ENCODE data around the gene PCDH9. TPM values are rescaled to one million over a fixed set of nuclear protein-coding genes. Genes with fewer than 3 reads are reported as not detected.

PCDH9 gene
- total and polyA plus RNA-seq, 2 experiments from 2014 or later, result 0.56 to 0.76 TPM

DNA sequence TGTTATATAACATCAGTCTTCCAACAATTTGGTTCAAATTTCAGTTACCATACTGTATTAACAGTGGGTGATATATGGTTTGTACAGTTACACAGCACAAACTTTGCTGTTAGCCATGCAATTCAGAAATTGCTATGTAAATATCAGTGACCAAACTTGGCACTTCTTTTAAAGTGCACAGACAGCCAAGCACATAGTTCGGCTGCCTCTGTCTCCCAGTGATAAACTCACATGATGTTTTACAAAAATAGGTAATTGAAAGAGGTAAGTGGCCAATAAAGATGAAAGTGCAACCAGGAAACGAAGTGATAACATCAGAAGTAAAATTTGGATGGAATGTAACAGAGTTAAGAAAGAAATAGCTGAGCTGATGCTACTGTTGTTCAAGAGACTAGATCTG lies 143.9 kb downstream of the PCDH9 start:
- H3F3A ChIP-seq (ENCODE audit: insufficient read depth), result no peaks in the 10 kb centered on the region
- H3K27ac ChIP-seq, result no peak overlapping the region
- WGBS, 2 experiments (ENCODE audit: low coverage in 1 of 2, low lambda C conversion rate in 2 of 2, missing lambda C conversion rate in 2 of 2), result 11 to 12% methylated on average over 2 of the region's 2 CpGs
- H3K4me3 ChIP-seq, result no peak overlapping the region
- TF ChIP-seq EZH2phosphoT487 (IDR thresholded peaks at IDR 0.05; ENCODE audit: insufficient read depth, low read depth) (no peak), EZH2 (IDR thresholded peaks at IDR 0.05; ENCODE audit: insufficient read depth, poor library complexity, severe bottlenecking) (no peak)
- no peaks in the 10 kb centered on the region for H3K27me3 ChIP-seq (replicated peaks; ENCODE audit: insufficient read depth)
- H4K20me1 ChIP-seq (ENCODE audit: insufficient read depth), result no peaks in the 10 kb centered on the region
- H3K36me3 ChIP-seq (ENCODE audit: low read depth), result no peaks in the 10 kb centered on the region
- DNase-seq, result no peak
- no peaks in the 10 kb centered on the region for H3K79me2 ChIP-seq (ENCODE audit: insufficient read depth)
- in situ Hi-C loops (cut with MboI), result no loop called here
- H3K9ac ChIP-seq, result no peak overlapping the region
- H3K9me2 ChIP-seq (ENCODE audit: insufficient read depth), result no peaks in the 10 kb centered on the region
- H2AFZ ChIP-seq, result no peak overlapping the region
- H3K4me2 ChIP-seq (ENCODE audit: unreplicated experiment), result no peak overlapping the region
- H3K9me3 ChIP-seq (ENCODE audit: low read depth), result no peaks in the 10 kb centered on the region
- no peaks in the 10 kb centered on the region for H3K4me1 ChIP-seq (ENCODE audit: insufficient read depth)

DNA sequence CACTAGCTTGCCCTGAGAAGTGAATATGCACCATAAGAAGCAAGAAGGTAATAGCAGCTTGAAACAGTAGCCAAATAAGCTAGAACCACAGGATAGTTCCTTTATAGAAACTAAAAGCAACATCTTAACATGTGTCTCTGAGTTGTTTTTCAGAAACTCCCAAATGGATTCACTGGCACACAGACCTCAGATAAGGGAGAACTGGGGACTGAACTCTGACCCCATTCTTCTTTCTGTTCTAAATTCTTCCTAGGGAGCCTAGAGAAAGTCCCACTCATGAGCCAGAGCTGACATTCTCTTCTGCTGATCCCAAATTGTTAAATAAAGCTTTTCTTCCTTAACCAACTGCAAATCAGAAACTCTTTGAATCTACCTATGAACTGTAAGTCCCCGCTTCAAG lies 146.1 kb downstream of the PCDH9 start:
- no peaks in the 10 kb centered on the region for H3K27me3 ChIP-seq (replicated peaks; ENCODE audit: insufficient read depth)
- H3K79me2 ChIP-seq (ENCODE audit: insufficient read depth), result no peaks in the 10 kb centered on the region
- in situ Hi-C loops (cut with MboI), result no loop called here
- no peaks in the 10 kb centered on the region for H4K20me1 ChIP-seq (ENCODE audit: insufficient read depth)
- DNase-seq, result no peak
- H3K4me1 ChIP-seq (ENCODE audit: insufficient read depth), result no peaks in the 10 kb centered on the region
- no peaks in the 10 kb centered on the region for H3F3A ChIP-seq (ENCODE audit: insufficient read depth)
- no peaks in the 10 kb centered on the region for H3K9me3 ChIP-seq (ENCODE audit: low read depth)
- H3K9me2 ChIP-seq (ENCODE audit: insufficient read depth), result no peaks in the 10 kb centered on the region
- no peak overlapping the region for H3K4me2 ChIP-seq (ENCODE audit: unreplicated experiment)
- no peak overlapping the region for H3K27ac ChIP-seq
- H2AFZ ChIP-seq, result no peak overlapping the region
- WGBS, 2 experiments (ENCODE audit: low coverage in 1 of 2, low lambda C conversion rate in 2 of 2, missing lambda C conversion rate in 2 of 2), result 27 to 59% methylated on average over 1 of the region's 1 CpG
- H3K9ac ChIP-seq, result no peak overlapping the region
- no peaks in the 10 kb centered on the region for H3K36me3 ChIP-seq (ENCODE audit: low read depth)
- TF ChIP-seq EZH2 (IDR thresholded peaks at IDR 0.05; ENCODE audit: insufficient read depth, poor library complexity, severe bottlenecking) (no peak), EZH2phosphoT487 (IDR thresholded peaks at IDR 0.05; ENCODE audit: insufficient read depth, low read depth) (no peak)
- no peak overlapping the region for H3K4me3 ChIP-seq

DNA sequence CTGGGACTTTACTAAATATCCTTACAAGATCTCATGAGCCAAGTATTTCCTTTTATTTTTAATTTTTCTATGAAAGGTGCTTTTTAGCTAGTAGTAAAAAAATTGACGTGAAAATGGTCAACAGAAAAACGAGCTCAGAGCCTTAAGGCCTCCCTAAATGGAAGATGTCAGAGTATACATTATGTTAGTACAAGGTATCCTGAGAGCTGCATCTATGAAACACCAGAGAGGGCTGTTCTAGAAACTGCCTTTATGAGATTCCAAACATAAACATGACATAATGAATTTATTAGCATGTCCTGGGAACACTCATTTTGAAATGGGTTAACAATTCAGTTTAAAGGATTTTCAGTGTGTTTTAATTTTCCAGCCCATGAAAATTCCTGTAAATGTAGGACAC lies 146.6 kb downstream of the PCDH9 start:
- no peaks in the 10 kb centered on the region for H4K20me1 ChIP-seq (ENCODE audit: insufficient read depth)
- H3K9me2 ChIP-seq (ENCODE audit: insufficient read depth), result no peaks in the 10 kb centered on the region
- H3K4me1 ChIP-seq (ENCODE audit: insufficient read depth), result no peaks in the 10 kb centered on the region
- 4 to 7% methylated on average over 2 of the region's 2 CpGs for WGBS, 2 experiments (ENCODE audit: low coverage in 1 of 2, low lambda C conversion rate in 2 of 2, missing lambda C conversion rate in 2 of 2)
- in situ Hi-C loops (cut with MboI), result no loop called here
- TF ChIP-seq EZH2phosphoT487 (IDR thresholded peaks at IDR 0.05; ENCODE audit: insufficient read depth, low read depth) (no peak), EZH2 (IDR thresholded peaks at IDR 0.05; ENCODE audit: insufficient read depth, poor library complexity, severe bottlenecking) (no peak)
- no peaks in the 10 kb centered on the region for H3K9me3 ChIP-seq (ENCODE audit: low read depth)
- H3K4me2 ChIP-seq (ENCODE audit: unreplicated experiment), result no peak overlapping the region
- no peaks in the 10 kb centered on the region for H3F3A ChIP-seq (ENCODE audit: insufficient read depth)
- H3K27me3 ChIP-seq (replicated peaks; ENCODE audit: insufficient read depth), result no peaks in the 10 kb centered on the region
- no peak overlapping the region for H3K27ac ChIP-seq
- no peak overlapping the region for H3K9ac ChIP-seq
- no peak overlapping the region for H3K4me3 ChIP-seq
- H3K36me3 ChIP-seq (ENCODE audit: low read depth), result no peaks in the 10 kb centered on the region
- no peak for DNase-seq
- H2AFZ ChIP-seq, result no peak overlapping the region
- no peaks in the 10 kb centered on the region for H3K79me2 ChIP-seq (ENCODE audit: insufficient read depth)

DNA sequence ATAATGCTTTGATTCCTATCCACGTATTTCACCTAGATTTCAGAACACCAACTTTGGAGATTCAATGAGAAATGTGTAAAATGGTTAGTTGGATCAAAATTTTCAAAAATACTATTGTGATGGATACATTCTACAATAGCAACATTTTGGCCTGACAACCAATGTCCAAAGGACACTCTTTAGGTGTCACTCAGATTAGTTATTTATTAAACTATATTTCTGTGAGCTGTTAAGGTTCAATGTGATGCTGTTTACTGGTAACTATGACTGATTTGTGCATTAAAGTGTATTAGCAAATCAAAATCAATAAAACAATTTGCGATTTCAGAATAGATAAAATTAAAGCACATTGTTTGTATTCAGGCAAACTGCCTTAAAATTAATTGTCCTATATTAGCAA lies 149.8 kb downstream of the PCDH9 start:
- H3F3A ChIP-seq (ENCODE audit: insufficient read depth), result no peaks in the 10 kb centered on the region
- H3K9ac ChIP-seq, result no peak overlapping the region
- H3K9me2 ChIP-seq (ENCODE audit: insufficient read depth), result no peaks in the 10 kb centered on the region
- no peak overlapping the region for H2AFZ ChIP-seq
- no peak for TF ChIP-seq EZH2phosphoT487 (IDR thresholded peaks at IDR 0.05; ENCODE audit: insufficient read depth, low read depth)
- TF ChIP-seq EZH2 (IDR thresholded peaks at IDR 0.05; ENCODE audit: insufficient read depth, poor library complexity, severe bottlenecking), result no peak
- H3K4me1 ChIP-seq (ENCODE audit: insufficient read depth), result no peaks in the 10 kb centered on the region
- no peaks in the 10 kb centered on the region for H3K36me3 ChIP-seq (ENCODE audit: low read depth)
- no peaks in the 10 kb centered on the region for H3K9me3 ChIP-seq (ENCODE audit: low read depth)
- DNase-seq, result no peak
- 30% methylated on average over 2 of the region's 2 CpGs for WGBS, 2 experiments (ENCODE audit: low coverage in 1 of 2, low lambda C conversion rate in 2 of 2, missing lambda C conversion rate in 2 of 2)
- no peak overlapping the region for H3K27ac ChIP-seq
- H3K79me2 ChIP-seq (ENCODE audit: insufficient read depth), result no peaks in the 10 kb centered on the region
- H3K27me3 ChIP-seq (replicated peaks; ENCODE audit: insufficient read depth), result no peaks in the 10 kb centered on the region
- no peaks in the 10 kb centered on the region for H4K20me1 ChIP-seq (ENCODE audit: insufficient read depth)
- in situ Hi-C loops (cut with MboI), result no loop called here
- no peak overlapping the region for H3K4me3 ChIP-seq
- H3K4me2 ChIP-seq (ENCODE audit: unreplicated experiment), result no peak overlapping the region

DNA sequence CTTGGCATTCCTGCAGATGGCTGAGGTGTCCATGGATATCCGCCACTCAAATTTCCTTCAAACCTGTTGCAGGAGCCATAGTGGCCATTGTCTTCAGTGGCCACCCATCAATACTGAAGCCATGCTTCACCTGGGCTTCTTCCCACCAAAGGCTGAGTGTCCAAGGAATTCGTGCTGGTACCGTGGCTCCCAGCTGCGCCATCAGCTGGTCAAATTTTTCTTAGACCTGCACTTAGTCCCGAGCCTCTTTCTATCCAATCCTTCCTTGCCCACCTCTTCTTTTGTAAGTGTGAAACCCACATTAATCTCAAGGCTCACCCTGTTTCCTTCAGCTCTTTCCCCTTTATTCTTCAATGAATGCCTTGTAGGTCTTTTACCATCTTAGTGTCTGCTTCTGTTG lies 152.1 kb downstream of the PCDH9 start:
- no peaks in the 10 kb centered on the region for H3K9me2 ChIP-seq (ENCODE audit: insufficient read depth)
- no peaks in the 10 kb centered on the region for H3K9me3 ChIP-seq (ENCODE audit: low read depth)
- H3K36me3 ChIP-seq (ENCODE audit: low read depth), result no peaks in the 10 kb centered on the region
- 26 to 32% methylated on average over 5 of the region's 5 CpGs for WGBS, 2 experiments (ENCODE audit: low coverage in 1 of 2, low lambda C conversion rate in 2 of 2, missing lambda C conversion rate in 2 of 2)
- H4K20me1 ChIP-seq (ENCODE audit: insufficient read depth), result no peaks in the 10 kb centered on the region
- no peaks in the 10 kb centered on the region for H3K27me3 ChIP-seq (replicated peaks; ENCODE audit: insufficient read depth)
- no peak for DNase-seq
- TF ChIP-seq EZH2 (IDR thresholded peaks at IDR 0.05; ENCODE audit: insufficient read depth, poor library complexity, severe bottlenecking) (no peak), EZH2phosphoT487 (IDR thresholded peaks at IDR 0.05; ENCODE audit: insufficient read depth, low read depth) (no peak)
- no peak overlapping the region for H2AFZ ChIP-seq
- no peak overlapping the region for H3K9ac ChIP-seq
- no peak overlapping the region for H3K4me3 ChIP-seq
- H3K4me1 ChIP-seq (ENCODE audit: insufficient read depth), result no peaks in the 10 kb centered on the region
- no peaks in the 10 kb centered on the region for H3K79me2 ChIP-seq (ENCODE audit: insufficient read depth)
- H3F3A ChIP-seq (ENCODE audit: insufficient read depth), result no peaks in the 10 kb centered on the region
- in situ Hi-C loops (cut with MboI), result no loop called here
- H3K27ac ChIP-seq, result no peak overlapping the region
- H3K4me2 ChIP-seq (ENCODE audit: unreplicated experiment), result no peak overlapping the region
